Lower leg skin (tissue), 4 donors: ENCODE results near the gene CALN1. TPM values are rescaled to one million over a fixed set of nuclear protein-coding genes. Genes with fewer than 3 reads are reported as not detected.

ENCODE experiments used
- DNase-seq, 2 donors: peaks; one replicate each; pipeline ENCODE4 v3.0.0-alpha.2; 2019; ENCODE audit warnings: low spot score in 2 of 2
- H3K4me3 ChIP-seq: fragments of 200-600 bp; sonication (generic); 2 replicates; pipeline ENCODE4 v1.5.1; 2017; ENCODE audit warnings: mild to moderate bottlenecking, low read depth; ENCODE audit not compliant: poor library complexity, severe bottlenecking
- CTCF ChIP-seq, 3 donors: fragments of 450-650 bp; IDR thresholded peaks; one replicate each; pipeline ENCODE4 v1.5.1; 2016; ENCODE audit warnings: antibody characterized with exemption in 3 of 3, mild to moderate bottlenecking in 3 of 3, moderate library complexity in 2 of 3
- POLR2A ChIP-seq, 2 donors: fragments of 450-650 bp; IDR thresholded peaks; one replicate each; pipeline ENCODE4 v1.6.1; 2016 to 2017; ENCODE audit warnings: antibody characterized with exemption in 2 of 2, mild to moderate bottlenecking in 1 of 2, moderate library complexity in 1 of 2
- WGBS, 2 donors: methylation state at CpG; one replicate each; pipeline ENCODE4 v1.1.5; 2018; 5-methylcytosine and 5-hydroxymethylcytosine counted together
- intact Hi-C: fragments of 100-400 bp; cut with DNase I; formaldehyde crosslinking; loops from one replicate; pipeline ENCODE4 v1.15.0; 2023; ENCODE audit warnings: low total_unique reads
- total RNA-seq, 4 donors: library from RNA; depleted of rRNA; stranded (reverse); fragments of >200 nt; gene quantifications; one replicate each; pipeline ENCODE4 v1.1.0, GENCODE V29; 2016

The CALN1 gene
- total RNA-seq, 4 donors from 2014 or later: 2.3 to 11.2 (median 7.3) TPM

DNA sequence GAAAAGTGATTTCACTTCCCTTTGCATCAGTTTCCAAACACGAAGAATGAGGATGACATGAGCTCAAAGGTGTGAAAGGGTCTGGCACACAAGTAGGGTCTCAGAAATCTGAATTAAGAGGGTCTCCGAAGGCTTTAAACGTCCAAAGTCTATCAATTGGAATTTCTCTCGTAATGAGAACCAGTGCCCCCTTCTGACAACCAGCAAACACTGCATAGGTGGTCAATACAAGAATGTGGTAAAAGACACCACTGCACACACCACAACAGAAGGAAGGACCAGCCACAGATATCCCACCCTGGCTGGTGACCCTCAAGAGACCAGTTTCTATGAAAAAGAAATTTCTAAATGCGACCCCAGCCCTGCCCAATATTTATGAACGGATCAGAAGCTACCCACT is 78.1 kb downstream of the CALN1 start:
- WGBS, 2 donors: 56 to 57% methylated on average over 6 of the region's 6 CpGs
- DNase-seq: no peak
- intact Hi-C loops: no loop called here
- no peak overlapping the region for H3K4me3 ChIP-seq
- TF ChIP-seq POLR2A (IDR thresholded peaks at IDR 0.05) (no peak), CTCF (IDR thresholded peaks at IDR 0.05) (no peak)

GRCh38 chr7:72326811-72327210 is 85.3 kb downstream of the CALN1 start:
- DNase-seq: no peak
- TF ChIP-seq POLR2A (IDR thresholded peaks at IDR 0.05): no peak
- TF ChIP-seq CTCF (IDR thresholded peaks at IDR 0.05): no peak
- intact Hi-C loops: no loop called here
- no peak overlapping the region for H3K4me3 ChIP-seq

- TF ChIP-seq CTCF (IDR thresholded peaks at IDR 0.05): no peak
- TF ChIP-seq POLR2A (IDR thresholded peaks at IDR 0.05): no peak
- no peak for DNase-seq
- WGBS, 2 donors: 40 to 45% methylated on average over 4 of the region's 4 CpGs
- H3K4me3 ChIP-seq: no peak overlapping the region
- intact Hi-C loops: no loop called here
Measured at GRCh38 chr7:72326365-72326764, 85.8 kb downstream of the CALN1 start.

- DNase-seq: no peak
- intact Hi-C loops: no loop called here
- 76 to 86% methylated on average over 5 of the region's 5 CpGs for WGBS, 2 donors
- TF ChIP-seq CTCF (IDR thresholded peaks at IDR 0.05): no peak
- TF ChIP-seq POLR2A (IDR thresholded peaks at IDR 0.05): no peak
- H3K4me3 ChIP-seq: no peak overlapping the region
Measured at GRCh38 chr7:72325561-72325960, 86.6 kb downstream of the CALN1 start.

DNA sequence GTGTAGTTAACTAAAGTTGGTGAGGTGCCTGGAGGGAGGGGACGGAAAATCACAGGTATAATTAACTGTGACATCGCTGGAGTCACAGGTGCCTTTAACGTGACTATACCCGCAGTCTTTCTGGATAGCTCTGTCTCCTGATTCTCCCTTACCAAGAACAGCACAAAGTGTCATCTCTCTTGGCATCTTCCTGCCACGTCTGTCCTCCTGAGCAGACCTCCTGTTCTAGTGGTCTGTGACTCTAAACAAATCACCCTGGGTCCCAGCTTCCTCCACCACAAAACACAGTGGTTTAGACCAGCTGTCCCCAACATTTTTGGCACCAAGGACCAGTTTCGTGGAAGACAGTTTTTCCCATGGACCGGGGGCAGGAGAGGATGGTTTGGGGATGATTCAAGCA is 90.5 kb downstream of the CALN1 start:
- intact Hi-C loops: no loop called here
- 48 to 54% methylated on average over 7 of the region's 7 CpGs for WGBS, 2 donors
- no peak overlapping the region for H3K4me3 ChIP-seq
- no peak for DNase-seq
- TF ChIP-seq CTCF (IDR thresholded peaks at IDR 0.05) (no peak), POLR2A (IDR thresholded peaks at IDR 0.05) (no peak)

GRCh38 chr7:72321081-72321480 is 91.1 kb downstream of the CALN1 start:
- DNase-seq: no peak
- intact Hi-C loops: no loop called here
- WGBS, 2 donors: 43 to 47% methylated on average over 8 of the region's 8 CpGs
- H3K4me3 ChIP-seq: no peak overlapping the region
- TF ChIP-seq POLR2A (IDR thresholded peaks at IDR 0.05) (no peak), CTCF (IDR thresholded peaks at IDR 0.05) (no peak)
